Measurements from ENCODE around the gene COX5A. TPM values are rescaled to one million over a fixed set of nuclear protein-coding genes. Genes with fewer than 3 reads are reported as not detected.

COX5A gene
- total and polyA plus RNA-seq, 2 of the 13 experiments (the other 11 are each of a cell fraction or from before 2014, with no cell fraction given), result 158 to 218 TPM

GRCh38 chr15:74967670-74968069 is 29.8 kb upstream of the COX5A start:
- ChIA-PET CTCF (ENCODE audit: low intra/inter-chr PET ratio, low total read pairs) (no interaction called here), POLR2A (no interaction called here)
- H3K4me3 ChIP-seq (replicated peaks in 1 of 3; ENCODE audit: insufficient read depth in 1 of 3, low read depth in 2 of 3, low read length in 3 of 3), result no peak overlapping the region
- in situ Hi-C loops (cut with HindIII; ENCODE audit: extremely low pct_ligation_motif_present, low pct_unique_long_range_greater_than_20kb), result no loop called here
- no peak for FAIRE-seq
- no peak overlapping the region for H3K4me2 ChIP-seq (ENCODE audit: low read depth, low read length)
- H3K9ac ChIP-seq (ENCODE audit: insufficient read depth, low read depth, low read length), result no peak overlapping the region
- intact Hi-C loops (cut with micrococcal nuclease; ENCODE audit: unreplicated experiment), result no loop called here
- no TSS peak for BruUV-seq (replicated peaks)
- DNase-seq (ENCODE audit: low spot score), result no peak
- no peaks in the 10 kb centered on the region for H3K36me3 ChIP-seq (replicated peaks in 1 of 2; ENCODE audit: control insufficient read depth in 1 of 2, insufficient read depth in 2 of 2, low read length in 2 of 2)
- H3K4me1 ChIP-seq (ENCODE audit: insufficient read depth, low read length), result peaks cover 9% of the 10 kb centered on the region; the same call in 1 of the 2 replicates
- WGBS (ENCODE audit: low lambda C conversion rate), result 80% methylated on average over 5 of the region's 5 CpGs
- no peaks in the 10 kb centered on the region for H4K20me1 ChIP-seq (ENCODE audit: insufficient read depth, low read length)
- no peak for ATAC-seq
- TF ChIP-seq DDIT3 (CRISPR knock-in tag; IDR thresholded peaks at IDR 0.05) (no peak), ZNF646 (CRISPR knock-in tag; IDR thresholded peaks at IDR 0.05) (no peak), NCOA2 (CRISPR knock-in tag; IDR thresholded peaks at IDR 0.05) (no peak), REL (CRISPR knock-in tag; conservative IDR thresholded peaks at IDR 0.05) (no peak), ZSCAN25 (CRISPR knock-in tag; IDR thresholded peaks at IDR 0.05) (no peak), PPARG (CRISPR knock-in tag; conservative IDR thresholded peaks at IDR 0.05) (no peak), LBX2 (CRISPR knock-in tag; IDR thresholded peaks at IDR 0.05; ENCODE audit: borderline replicate concordance) (no peak)
- no peaks in the 10 kb centered on the region for H3K79me2 ChIP-seq (ENCODE audit: insufficient read depth, low read length)
- no peak overlapping the region for H2AFZ ChIP-seq (ENCODE audit: low read length)
- H3K9me3 ChIP-seq (ENCODE audit: low read length), result no peaks in the 10 kb centered on the region
- H3K27ac ChIP-seq (ENCODE audit: extremely low read length, insufficient read depth, low read length), result no peak overlapping the region
- peaks cover 0 to 15% of the 10 kb centered on the region in 2 experiments; a peak in 2 of 5 replicates for H3K27me3 ChIP-seq (ENCODE audit: control insufficient read depth in 1 of 2, insufficient read depth in 2 of 2, low read length in 2 of 2)

Data from HepG2 (cell line).